C4-2B (cell line): ENCODE data around the gene HSFX3.
"Not testable (repeated sequence)": the region's sequence is repeated elsewhere in the genome, so short reads cannot be mapped to it uniquely, and the experiment has no call there.

Experiments used
- H3K27ac ChIP-seq: fragments of 450-650 bp; 2 replicates; pipeline ENCODE4 v1.5.1; 2017
- ZFX ChIP-seq: fragments of 450-650 bp; IDR thresholded peaks from 2 replicates; pipeline ENCODE4 v1.6.1; 2017
- TF ChIP-seq, protein P1 (sequence below): fragments of 450-650 bp; conservative IDR thresholded peaks from 2 replicates; pipeline ENCODE4 v1.5.1; 2017; ENCODE audit warnings: mild to moderate bottlenecking

HSFX3 gene, protein sequence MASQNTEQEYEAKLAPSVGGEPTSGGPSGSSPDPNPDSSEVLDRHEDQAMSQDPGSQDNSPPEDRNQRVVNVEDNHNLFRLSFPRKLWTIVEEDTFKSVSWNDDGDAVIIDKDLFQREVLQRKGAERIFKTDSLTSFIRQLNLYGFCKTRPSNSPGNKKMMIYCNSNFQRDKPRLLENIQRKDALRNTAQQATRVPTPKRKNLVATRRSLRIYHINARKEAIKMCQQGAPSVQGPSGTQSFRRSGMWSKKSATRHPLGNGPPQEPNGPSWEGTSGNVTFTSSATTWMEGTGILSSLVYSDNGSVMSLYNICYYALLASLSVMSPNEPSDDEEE

DNA sequence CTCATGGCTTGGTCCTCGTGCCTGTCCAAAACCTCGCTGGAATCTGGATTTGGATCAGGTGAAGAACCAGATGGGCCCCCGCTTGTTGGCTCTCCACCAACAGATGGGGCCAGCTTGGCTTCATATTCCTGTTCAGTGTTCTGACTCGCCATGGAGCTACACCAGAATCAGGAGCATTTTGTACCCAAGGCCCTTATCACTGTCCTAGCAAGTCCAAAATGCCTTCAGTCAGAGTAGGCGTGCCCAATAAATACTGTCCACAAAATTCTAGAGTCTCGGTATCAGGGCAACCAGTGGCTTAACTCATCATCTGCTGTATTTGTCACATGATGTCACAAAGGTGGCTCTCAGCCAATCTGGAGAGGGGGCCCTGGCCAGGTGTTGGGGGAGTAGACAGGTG lies at the start of gene HSFX3:
HSFX3 (minus strand) TSS at position 224 of the 400 bp plus-strand sequence; CDS start at position 152, 72 bp downstream.
- not testable (repeated sequence) for H3K27ac ChIP-seq

DNA sequence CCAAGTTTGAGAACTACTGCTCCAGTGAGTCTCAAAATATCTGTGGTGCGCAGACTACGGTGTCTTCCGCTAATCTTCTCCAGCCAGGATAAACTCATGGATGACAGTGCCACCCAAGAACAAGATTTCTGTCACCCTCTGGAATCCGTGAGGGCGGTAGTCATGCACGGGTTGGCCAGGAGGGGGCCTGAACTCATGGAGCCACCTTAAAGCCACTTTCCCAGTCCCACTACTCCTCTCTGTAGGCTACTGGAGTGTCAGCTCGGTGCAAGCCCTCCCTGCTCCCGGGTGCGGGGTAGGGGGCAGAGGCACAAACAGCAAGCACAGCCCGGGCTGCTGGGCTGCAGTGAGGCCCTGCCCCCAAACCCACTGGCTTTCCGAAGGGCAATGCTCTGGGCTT lies 48.9 kb upstream of the HSFX3 start:
- H3K27ac ChIP-seq, result not testable (repeated sequence)

DNA sequence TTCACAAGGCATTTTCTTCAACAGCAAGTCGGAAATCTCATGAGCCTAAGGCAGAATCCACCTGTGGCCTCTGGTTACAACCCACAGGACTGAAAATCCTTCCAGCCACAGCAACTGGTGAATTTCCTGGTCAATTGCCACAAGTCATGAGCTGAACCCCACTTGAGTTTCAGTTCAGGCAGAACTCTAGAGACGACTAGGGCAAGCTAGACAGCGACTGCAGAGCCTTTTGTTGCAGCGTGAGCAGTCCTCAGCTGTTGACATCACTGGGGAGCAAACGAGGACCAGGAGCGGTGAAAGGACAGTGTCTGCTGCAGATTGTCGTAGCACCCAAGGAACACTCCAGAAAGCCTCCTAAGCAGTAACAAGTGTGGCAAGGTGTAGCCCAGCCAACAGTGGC lies 46.2 kb upstream of the HSFX3 start:
- H3K27ac ChIP-seq, result not testable (repeated sequence)

DNA sequence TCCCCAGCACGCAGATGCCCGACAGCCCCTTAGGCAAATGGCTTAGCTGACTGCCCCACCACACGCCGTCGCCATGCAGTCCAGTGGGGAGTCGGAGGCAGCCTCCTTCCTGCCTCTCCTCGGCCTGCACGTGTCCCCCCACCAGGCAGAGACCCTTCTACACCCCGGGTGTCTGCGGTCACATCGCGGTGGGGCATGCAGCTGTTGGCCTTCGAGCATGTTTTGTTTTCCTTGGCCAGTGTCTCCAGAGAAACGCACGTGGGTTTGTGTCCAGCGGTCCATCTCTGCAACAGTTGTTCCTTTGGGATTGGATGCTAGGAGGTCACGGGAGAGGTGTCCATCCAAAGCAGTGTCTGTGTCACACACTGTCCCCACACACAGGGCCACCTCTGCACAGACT lies 45.5 kb upstream of the HSFX3 start, which contains the start of gene HSFX2:
HSFX2 (minus strand) TSS at position 101 of the 400 bp plus-strand sequence. CDS start 614 bp downstream, outside the sequence.
- H3K27ac ChIP-seq, result not testable (repeated sequence)

DNA sequence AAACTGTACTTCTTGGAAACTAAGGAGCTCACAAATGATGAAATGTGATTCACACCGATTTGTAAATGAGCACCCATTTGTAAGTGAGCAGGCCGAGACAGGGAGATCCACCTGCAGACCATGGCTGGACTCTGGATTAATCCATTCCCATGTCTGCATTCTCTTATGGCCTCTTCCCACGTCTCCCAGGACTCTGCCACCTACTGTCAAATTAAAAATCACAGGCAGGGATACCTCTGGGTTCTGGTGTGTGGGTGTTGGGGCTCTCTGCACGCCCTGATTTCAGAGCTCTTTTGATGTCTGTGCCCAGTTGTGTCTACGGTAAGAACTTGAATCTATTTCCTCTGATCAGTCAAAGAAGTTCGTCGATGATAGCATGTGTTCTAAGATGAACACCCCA lies 41.3 kb upstream of the HSFX3 start:
- not testable (repeated sequence) for H3K27ac ChIP-seq

DNA sequence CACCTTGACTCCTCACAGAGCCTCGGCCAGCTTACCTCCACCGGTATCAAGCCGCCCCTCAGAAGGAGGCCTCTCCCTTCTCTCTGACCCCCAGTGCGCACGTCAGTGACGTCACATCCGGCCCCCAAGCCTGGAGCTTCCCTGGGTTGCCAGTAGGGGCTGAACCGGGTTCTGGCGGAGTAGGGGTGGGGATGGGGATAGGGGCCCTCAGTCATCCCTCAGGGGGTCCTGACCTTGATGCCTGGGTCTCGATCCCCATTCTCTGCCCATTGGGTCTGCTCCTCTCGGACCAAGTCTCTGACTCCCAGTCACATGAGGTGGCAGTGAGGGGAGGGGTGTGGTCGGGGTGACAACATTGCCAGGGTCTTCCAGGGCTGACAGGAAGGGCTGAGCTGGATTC lies 37.6 kb upstream of the HSFX3 start, which contains the start of gene MAGEA9B:
MAGEA9B (minus strand) TSS at position 101 of the 400 bp plus-strand sequence. CDS start 4,280 bp downstream, outside the sequence.
- H3K27ac ChIP-seq, result not testable (repeated sequence)

DNA sequence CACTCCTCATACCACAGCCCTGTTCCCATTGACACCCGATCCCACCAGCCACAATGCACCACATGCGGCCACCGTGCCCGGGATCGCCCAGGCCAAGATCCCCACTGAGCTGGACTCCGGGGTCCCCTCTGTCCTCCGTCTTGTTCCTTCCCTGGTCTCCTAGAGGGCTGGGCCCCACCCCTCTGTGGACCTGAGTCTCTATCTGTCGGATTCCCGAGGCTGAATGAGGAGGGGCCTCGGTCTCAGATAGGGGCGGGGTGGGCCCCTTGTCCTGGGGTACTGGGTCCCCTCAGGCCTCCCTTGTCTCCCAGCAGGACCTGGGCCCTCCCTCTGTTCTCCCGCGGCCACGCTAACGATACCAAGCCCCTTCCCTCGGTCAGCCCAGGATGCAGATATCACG lies 35.9 kb upstream of the HSFX3 start:
- not testable (repeated sequence) for H3K27ac ChIP-seq

DNA sequence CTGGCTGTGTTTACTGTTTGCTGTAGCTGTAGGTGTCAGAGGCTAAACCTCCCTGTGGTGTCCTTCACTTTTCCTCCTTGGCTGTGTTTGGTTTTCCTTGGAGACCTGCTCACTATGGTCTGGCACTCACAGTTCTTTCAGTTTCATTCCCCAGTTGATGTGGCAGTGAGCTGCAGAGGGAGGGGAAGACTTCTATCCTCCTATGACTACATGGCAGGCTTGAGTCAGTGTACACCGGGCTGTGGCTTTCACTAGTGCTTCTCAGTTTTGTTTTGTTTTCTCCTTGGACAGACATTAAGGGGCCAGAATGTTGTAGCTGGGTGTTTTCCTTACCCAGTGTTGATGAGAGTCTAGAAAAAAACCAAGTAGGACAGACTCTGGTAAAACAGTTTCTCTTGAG lies 23.7 kb upstream of the HSFX3 start:
- H3K27ac ChIP-seq, result not testable (repeated sequence)

DNA sequence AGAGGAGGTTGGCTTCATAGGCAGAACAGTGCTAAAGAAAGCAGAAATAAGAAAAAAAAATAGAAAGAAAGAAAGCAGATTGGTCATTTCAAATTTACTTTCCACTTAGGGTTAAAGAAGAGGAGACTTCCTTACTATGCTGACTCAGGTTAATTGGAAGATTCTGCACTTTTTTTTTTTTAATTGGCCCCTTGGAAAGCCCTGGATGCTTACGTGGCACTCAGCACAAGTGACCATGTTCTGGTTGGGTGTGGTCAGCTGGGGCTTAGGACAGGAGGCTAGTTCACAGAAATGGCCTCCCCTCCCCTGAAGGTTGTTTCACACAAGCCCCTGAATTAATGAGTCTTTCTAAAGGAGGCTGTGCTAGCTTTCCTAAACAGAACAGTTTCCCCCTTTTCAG lies 23.0 kb upstream of the HSFX3 start:
- no peak overlapping the region for H3K27ac ChIP-seq
- TF ChIP-seq, protein P1, sequence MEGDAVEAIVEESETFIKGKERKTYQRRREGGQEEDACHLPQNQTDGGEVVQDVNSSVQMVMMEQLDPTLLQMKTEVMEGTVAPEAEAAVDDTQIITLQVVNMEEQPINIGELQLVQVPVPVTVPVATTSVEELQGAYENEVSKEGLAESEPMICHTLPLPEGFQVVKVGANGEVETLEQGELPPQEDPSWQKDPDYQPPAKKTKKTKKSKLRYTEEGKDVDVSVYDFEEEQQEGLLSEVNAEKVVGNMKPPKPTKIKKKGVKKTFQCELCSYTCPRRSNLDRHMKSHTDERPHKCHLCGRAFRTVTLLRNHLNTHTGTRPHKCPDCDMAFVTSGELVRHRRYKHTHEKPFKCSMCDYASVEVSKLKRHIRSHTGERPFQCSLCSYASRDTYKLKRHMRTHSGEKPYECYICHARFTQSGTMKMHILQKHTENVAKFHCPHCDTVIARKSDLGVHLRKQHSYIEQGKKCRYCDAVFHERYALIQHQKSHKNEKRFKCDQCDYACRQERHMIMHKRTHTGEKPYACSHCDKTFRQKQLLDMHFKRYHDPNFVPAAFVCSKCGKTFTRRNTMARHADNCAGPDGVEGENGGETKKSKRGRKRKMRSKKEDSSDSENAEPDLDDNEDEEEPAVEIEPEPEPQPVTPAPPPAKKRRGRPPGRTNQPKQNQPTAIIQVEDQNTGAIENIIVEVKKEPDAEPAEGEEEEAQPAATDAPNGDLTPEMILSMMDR, result no peak
- TF ChIP-seq ZFX, result no peak

DNA sequence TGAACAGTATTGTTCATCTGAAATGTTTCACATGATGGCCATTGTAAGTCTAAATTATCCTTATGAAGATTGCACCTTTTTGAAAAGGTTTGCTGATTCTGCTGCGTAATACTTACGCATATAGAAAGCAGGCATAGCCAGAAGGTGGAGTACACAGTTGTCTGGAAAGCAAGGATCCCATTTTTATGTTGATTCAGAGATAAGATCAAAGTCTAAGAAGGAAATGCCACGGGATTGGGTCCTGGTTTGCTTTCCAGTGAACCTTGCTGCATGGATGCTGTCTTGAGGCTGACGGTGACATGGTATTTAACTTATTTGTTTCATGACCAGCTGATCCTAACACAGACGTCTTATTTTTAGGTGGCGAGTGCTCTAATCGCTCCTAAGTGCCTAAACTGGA lies 22.0 kb upstream of the HSFX3 start:
- peak overlapping the region; percentile 20; the same call in 1 of the 2 replicates for H3K27ac ChIP-seq
- no peak for TF ChIP-seq ZFX
- TF ChIP-seq, protein P1, result no peak; the same call in 1 of the 2 replicates

DNA sequence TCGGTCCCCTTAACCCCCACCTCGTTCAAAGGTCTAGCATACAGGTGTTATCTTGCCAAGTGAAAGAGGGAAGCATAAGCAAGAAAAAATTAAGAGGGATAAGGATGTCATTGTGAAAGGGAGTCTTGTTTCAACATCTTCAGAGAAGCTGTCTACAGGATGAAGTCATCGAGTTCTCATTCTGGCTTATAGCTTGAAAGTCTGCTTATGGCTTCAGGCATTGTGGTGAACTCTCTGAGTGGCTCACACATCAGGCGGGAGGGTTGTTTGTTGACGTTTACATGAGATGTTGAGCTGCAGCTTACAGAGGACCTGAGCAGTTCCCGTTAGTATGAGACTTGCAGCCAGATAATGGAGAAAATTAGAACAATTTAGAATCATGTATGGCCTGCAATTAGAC lies 20.9 kb upstream of the HSFX3 start:
- H3K27ac ChIP-seq, result no peak overlapping the region
- no peak for TF ChIP-seq ZFX
- TF ChIP-seq, protein P1, result no peak

DNA sequence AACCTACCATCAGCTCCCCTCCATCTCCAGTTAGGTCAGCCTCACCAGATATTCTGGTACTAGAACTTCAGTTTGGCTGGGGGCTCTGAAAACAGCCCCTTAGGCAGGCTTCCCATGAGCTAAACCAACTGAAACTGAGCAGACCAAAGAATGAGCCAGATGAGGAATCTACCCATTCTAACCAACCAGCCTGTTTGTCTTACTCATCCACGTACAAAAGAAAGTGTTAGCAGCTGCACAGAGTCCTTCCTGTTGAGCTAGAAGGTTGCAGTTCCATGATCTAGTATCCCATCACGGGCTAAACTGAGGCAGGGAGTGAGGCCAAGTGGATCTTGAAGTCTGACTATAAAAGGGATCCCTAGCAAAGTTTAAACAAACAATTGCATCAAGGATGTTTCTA lies 20.0 kb upstream of the HSFX3 start:
- TF ChIP-seq, protein P1, result no peak
- TF ChIP-seq ZFX, result no peak
- no peak overlapping the region for H3K27ac ChIP-seq
